Left lung (tissue), 14 donors: Measurements from ENCODE around the gene LRRC70. TPM values are rescaled to one million over a fixed set of nuclear protein-coding genes. Genes with fewer than 3 reads are reported as not detected.
A peak's percentile ranks its signal among the peaks of the same experiment; 100 is the strongest.

Experiments used
- ATAC-seq: fragments of 200-7000 bp; cut with Tn5 transposase; one replicate; pipeline ENCODE4 v1.9.1; 2020; ENCODE audit warnings: moderate library complexity
- DNase-seq, 4 donors: peaks; one replicate each; pipeline ENCODE4 v3.0.0-alpha.2; 2013 to 2020
- H3K27ac ChIP-seq, 2 donors: fragments of 200-600 bp; sonication (generic) in 1 of 2; one replicate each; pipeline versions ENCODE4 v1.5.0 to v1.8.0; 2020 to 2021
- H3K27me3 ChIP-seq, 2 donors: fragments of 200-600 bp; sonication (generic) in 1 of 2; one replicate each; pipeline versions ENCODE4 v1.5.0 to v1.8.0; 2020 to 2021
- H3K36me3 ChIP-seq, 2 donors: fragments of 200-600 bp; sonication (generic) in 1 of 2; one replicate each; pipeline versions ENCODE4 v1.5.0 to v1.8.0; 2020 to 2021
- H3K4me1 ChIP-seq, 2 donors: fragments of 200-600 bp; one replicate each; pipeline ENCODE4 v1.8.0; 2021
- H3K4me3 ChIP-seq, 2 donors: fragments of 200-600 bp; sonication (generic) in 1 of 2; one replicate each; pipeline versions ENCODE4 v1.5.0 to v1.8.0; 2020 to 2021; ENCODE audit warnings: mild to moderate bottlenecking in 1 of 2
- H3K9me3 ChIP-seq, 2 donors: fragments of 200-600 bp; sonication (generic) in 1 of 2; one replicate each; pipeline versions ENCODE4 v1.5.0 to v1.8.0; 2020 to 2021
- intact Hi-C, 2 donors: fragments of 100-400 bp; cut with DNase I; formaldehyde crosslinking; loops; one replicate each; pipeline versions ENCODE4 v1.11.2 to v1.14.2; 2022
- long read RNA-seq, 12 donors: library from polyadenylated mRNA in 2 of 12; unstranded in 2 of 12; transcript quantifications; one replicate each; pipeline ENCODE4 v2.0.0 and lab custom pipeline, GENCODE V29; 2019 to 2026
- polyA plus RNA-seq, 6 donors: library from polyadenylated mRNA; unstranded; fragments of 120-200 nt; gene quantifications; one replicate each; pipeline ENCODE4 v1.2.1, GENCODE V29; 2013; ENCODE audit not compliant: insufficient read length in 6 of 6
- total RNA-seq, 2 donors: library from RNA; stranded (reverse); fragmentation: NEBNext Ultra II Directional; extraction: Animal tissue kit (Norgen Biotek cat#: 25700); gene quantifications; one replicate each; pipeline ENCODE4 v1.2.1, GENCODE V29; 2021
- TF ChIP-seq, protein P1 (sequence below), 2 donors: fragments of 200-600 bp; sonication (generic) in 1 of 2; IDR thresholded peaks; one replicate each; pipeline versions ENCODE4 v1.5.0 to v1.8.0; 2021; ENCODE audit warnings: antibody characterized with exemption in 2 of 2
- donor health status: DM: no; HTN: yes; CAD: no.
- donor health status: DM: no; HTN: no; CAD: no.

Gene LRRC70, protein sequence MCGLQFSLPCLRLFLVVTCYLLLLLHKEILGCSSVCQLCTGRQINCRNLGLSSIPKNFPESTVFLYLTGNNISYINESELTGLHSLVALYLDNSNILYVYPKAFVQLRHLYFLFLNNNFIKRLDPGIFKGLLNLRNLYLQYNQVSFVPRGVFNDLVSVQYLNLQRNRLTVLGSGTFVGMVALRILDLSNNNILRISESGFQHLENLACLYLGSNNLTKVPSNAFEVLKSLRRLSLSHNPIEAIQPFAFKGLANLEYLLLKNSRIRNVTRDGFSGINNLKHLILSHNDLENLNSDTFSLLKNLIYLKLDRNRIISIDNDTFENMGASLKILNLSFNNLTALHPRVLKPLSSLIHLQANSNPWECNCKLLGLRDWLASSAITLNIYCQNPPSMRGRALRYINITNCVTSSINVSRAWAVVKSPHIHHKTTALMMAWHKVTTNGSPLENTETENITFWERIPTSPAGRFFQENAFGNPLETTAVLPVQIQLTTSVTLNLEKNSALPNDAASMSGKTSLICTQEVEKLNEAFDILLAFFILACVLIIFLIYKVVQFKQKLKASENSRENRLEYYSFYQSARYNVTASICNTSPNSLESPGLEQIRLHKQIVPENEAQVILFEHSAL
- total RNA-seq (1 to 10 TPM; 1.1 to 5.7 TPM), polyA plus RNA-seq (10 to 100 TPM in 3 of 6 donors, 1 to 10 TPM in 3; 7.5 to 11.8 (median 9.1) TPM)
- long read RNA-seq, donor 1, partial matches to known transcripts = 0 of 4 reads
- long read RNA-seq, donor 1, other reads (novel, unspliced or antisense) = 0 of 4 reads
- long read RNA-seq, donor 2, transcript LRRC70-201 (2 exons, 2,249 nt) = major isoform, 5 of 6 reads
- long read RNA-seq, donor 2, partial matches to known transcripts = 0 of 6 reads
- long read RNA-seq, donor 2, other reads (novel, unspliced or antisense) = 0 of 6 reads
- long read RNA-seq, donor 3, partial matches to known transcripts = 0 of 2 reads
- long read RNA-seq, donor 3, other reads (novel, unspliced or antisense) = 0 of 2 reads
- long read RNA-seq, donor 4 = 0 reads
- long read RNA-seq, donor 5, partial matches to known transcripts = 0 of 1 reads
- long read RNA-seq, donor 5, other reads (novel, unspliced or antisense) = 0 of 1 reads
- long read RNA-seq, donor 6, partial matches to known transcripts = 0 of 4 reads
- long read RNA-seq, donor 6, other reads (novel, unspliced or antisense) = 0 of 4 reads
- long read RNA-seq, donor 7, partial matches to known transcripts = 0 of 2 reads
- long read RNA-seq, donor 7, other reads (novel, unspliced or antisense) = 0 of 2 reads
- long read RNA-seq, donor 8, partial matches to known transcripts = 0 of 2 reads
- long read RNA-seq, donor 8, other reads (novel, unspliced or antisense) = 0 of 2 reads
- long read RNA-seq, donor 9 = 0 reads
- long read RNA-seq, donor 10, partial matches to known transcripts = 0 of 1 reads
- long read RNA-seq, donor 10, other reads (novel, unspliced or antisense) = 0 of 1 reads
- long read RNA-seq, donor 11, partial matches to known transcripts = 0 of 1 reads
- long read RNA-seq, donor 11, other reads (novel, unspliced or antisense) = 0 of 1 reads
- long read RNA-seq, donor 12, partial matches to known transcripts = 0 of 2 reads
- long read RNA-seq, donor 12, other reads (novel, unspliced or antisense) = 0 of 2 reads

DNA sequence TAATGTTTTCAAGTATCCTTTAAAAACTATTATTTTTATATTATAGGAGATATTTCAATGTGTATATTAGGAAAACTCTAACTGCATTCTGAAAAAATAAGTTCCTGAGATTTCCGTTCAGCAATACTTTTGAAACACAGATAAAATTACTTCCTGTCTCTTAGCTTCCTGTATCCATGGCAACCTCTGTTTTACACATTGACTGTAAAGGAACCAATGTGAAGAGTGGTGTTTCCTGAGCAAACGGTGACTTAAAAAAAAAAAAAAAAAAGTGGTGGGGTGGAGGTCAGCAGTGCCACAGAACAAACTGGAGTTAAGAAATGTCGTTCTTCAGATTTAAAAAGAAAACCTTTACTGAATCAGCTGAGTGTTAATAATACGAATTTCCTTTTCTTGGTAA lies at the start of gene LRRC70:
TSS of gene LRRC70 (plus strand) at position 280 of the 400 bp plus-strand sequence. CDS start 620 bp downstream, outside the sequence.
- H3K4me3 ChIP-seq = peak within 1 kb of the TSS in 1 of 2 donors; percentile 14
- intact Hi-C loops = no loop called here
- TF ChIP-seq, protein P1, sequence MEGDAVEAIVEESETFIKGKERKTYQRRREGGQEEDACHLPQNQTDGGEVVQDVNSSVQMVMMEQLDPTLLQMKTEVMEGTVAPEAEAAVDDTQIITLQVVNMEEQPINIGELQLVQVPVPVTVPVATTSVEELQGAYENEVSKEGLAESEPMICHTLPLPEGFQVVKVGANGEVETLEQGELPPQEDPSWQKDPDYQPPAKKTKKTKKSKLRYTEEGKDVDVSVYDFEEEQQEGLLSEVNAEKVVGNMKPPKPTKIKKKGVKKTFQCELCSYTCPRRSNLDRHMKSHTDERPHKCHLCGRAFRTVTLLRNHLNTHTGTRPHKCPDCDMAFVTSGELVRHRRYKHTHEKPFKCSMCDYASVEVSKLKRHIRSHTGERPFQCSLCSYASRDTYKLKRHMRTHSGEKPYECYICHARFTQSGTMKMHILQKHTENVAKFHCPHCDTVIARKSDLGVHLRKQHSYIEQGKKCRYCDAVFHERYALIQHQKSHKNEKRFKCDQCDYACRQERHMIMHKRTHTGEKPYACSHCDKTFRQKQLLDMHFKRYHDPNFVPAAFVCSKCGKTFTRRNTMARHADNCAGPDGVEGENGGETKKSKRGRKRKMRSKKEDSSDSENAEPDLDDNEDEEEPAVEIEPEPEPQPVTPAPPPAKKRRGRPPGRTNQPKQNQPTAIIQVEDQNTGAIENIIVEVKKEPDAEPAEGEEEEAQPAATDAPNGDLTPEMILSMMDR (IDR thresholded peaks at IDR 0.05) = no peak
- DNase-seq = peak in 2 of 4 donors; percentile 26 to 67
- no peaks in the 10 kb centered on the region for H3K27me3 ChIP-seq
- H3K36me3 ChIP-seq = no peaks in the 10 kb centered on the region
- ATAC-seq = peak; percentile 60
- peaks cover 0 to 20% of the 10 kb centered on the region in 2 donors for H3K4me1 ChIP-seq
- peak within 1 kb of the TSS in 1 of 2 donors; percentile 64 for H3K27ac ChIP-seq
- no peaks in the 10 kb centered on the region for H3K9me3 ChIP-seq

- no peak for ATAC-seq
- TF ChIP-seq, protein P1 (IDR thresholded peaks at IDR 0.05) = no peak
- intact Hi-C loops = no loop called here
These were observed 45.0 kb upstream of the LRRC70 start for GRCh38 chr5:62533597-62533996.

DNA sequence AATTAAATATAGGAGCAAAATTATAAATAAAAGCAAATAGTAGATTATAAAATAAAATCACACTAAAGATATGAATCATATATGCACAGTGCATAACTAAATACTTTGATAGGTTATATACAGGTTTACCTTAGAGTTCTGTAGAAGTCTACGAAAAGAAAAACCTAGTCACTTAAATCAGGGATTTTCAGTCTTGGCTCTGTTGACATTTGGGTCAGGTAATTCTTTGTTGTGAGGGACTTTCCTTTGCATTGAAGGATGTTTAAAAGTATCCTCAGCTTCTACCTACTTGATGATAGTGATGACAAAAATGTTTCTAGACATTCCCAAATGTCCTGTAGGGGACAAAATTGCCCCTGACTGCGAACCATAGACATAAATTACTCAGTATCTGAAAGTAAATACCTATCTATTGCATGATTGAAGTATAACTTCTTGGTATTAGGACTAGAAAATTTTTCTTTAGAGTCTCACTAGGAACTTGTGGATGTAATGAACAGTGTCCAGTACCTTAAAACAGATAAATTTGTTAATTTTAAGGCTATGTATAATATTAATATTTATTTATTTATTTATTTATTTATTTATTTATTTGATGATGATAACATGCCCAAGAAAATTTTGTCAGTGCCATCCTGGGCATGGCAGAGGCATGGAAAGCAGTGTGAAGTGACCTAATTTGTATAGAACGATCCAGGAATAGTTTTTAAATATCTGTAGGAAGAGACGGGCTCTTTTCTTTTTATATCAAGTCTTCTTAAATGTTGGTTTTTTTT lies 44.0 kb upstream of the LRRC70 start:
- Histone ChIP-seq H3K27ac (no peak overlapping the region), H3K9me3 (no peaks in the 10 kb centered on the region), H3K27me3 (no peaks in the 10 kb centered on the region), H3K4me3 (no peak overlapping the region), H3K36me3 (peaks cover 0 to 13% of the 10 kb centered on the region in 2 donors), H3K4me1 (peaks cover 0 to 7% of the 10 kb centered on the region in 2 donors)
- no peak for DNase-seq
- no peak for ATAC-seq
- TF ChIP-seq, protein P1 (IDR thresholded peaks at IDR 0.05) = no peak
- intact Hi-C loops = no loop called here

More at GRCh38 chr5:62533597-62533996, 45.0 kb upstream of the LRRC70 start:
- Histone ChIP-seq H3K4me3 (no peak overlapping the region), H3K9me3 (no peaks in the 10 kb centered on the region), H3K4me1 (peaks cover 0 to 7% of the 10 kb centered on the region in 2 donors), H3K27ac (no peak overlapping the region), H3K27me3 (no peaks in the 10 kb centered on the region), H3K36me3 (peaks cover 0 to 13% of the 10 kb centered on the region in 2 donors)
- no peak for DNase-seq

GRCh38 chr5:62536232-62536631 lies 42.4 kb upstream of the LRRC70 start:
- H3K9me3 ChIP-seq = no peaks in the 10 kb centered on the region
- H3K4me1 ChIP-seq = peaks cover 0 to 7% of the 10 kb centered on the region in 2 donors
- H3K27me3 ChIP-seq = no peaks in the 10 kb centered on the region
- DNase-seq (no peak), ATAC-seq (no peak)
- H3K36me3 ChIP-seq = peaks cover 0 to 6% of the 10 kb centered on the region in 2 donors
- no peak overlapping the region for H3K4me3 ChIP-seq
- no peak overlapping the region for H3K27ac ChIP-seq
- TF ChIP-seq, protein P1 (IDR thresholded peaks at IDR 0.05) = no peak
- intact Hi-C loops = no loop called here
